Fibroblast of mammary gland (primary cell): Measurements from ENCODE around the gene GCSAM.

Source experiments
- DNase-seq: peaks from one replicate; pipeline ENCODE4 v3.0.0-alpha.2; 2010; ENCODE audit warnings: low read depth
- H3K4me3 ChIP-seq: 2 replicates; pipeline ENCODE4 v1.5.1; 2011; ENCODE audit warnings: low read depth, mild to moderate bottlenecking, low read length, moderate library complexity; ENCODE audit not compliant: control insufficient read depth
- CTCF ChIP-seq: conservative IDR thresholded peaks from 2 replicates; pipeline ENCODE4 v1.5.1; 2011; ENCODE audit warnings: low read depth, low read length, inconsistent platforms; ENCODE audit not compliant: control insufficient read depth, insufficient read depth

Gene GCSAM

GRCh38 chr3:112109322-112109721, 23.7 kb downstream of the GCSAM start:
- no peak for TF ChIP-seq CTCF
- no peak overlapping the region for H3K4me3 ChIP-seq
- DNase-seq: no peak

GRCh38 chr3:112104774-112105173, 28.3 kb downstream of the GCSAM start:
- DNase-seq: no peak
- TF ChIP-seq CTCF: no peak
- H3K4me3 ChIP-seq: no peak overlapping the region

GRCh38 chr3:112101916-112102315, 31.1 kb downstream of the GCSAM start:
- DNase-seq: peak; percentile 87
- H3K4me3 ChIP-seq: no peak overlapping the region
- no peak for TF ChIP-seq CTCF

- H3K4me3 ChIP-seq: no peak overlapping the region
These were observed 35.7 kb downstream of the GCSAM start for GRCh38 chr3:112097378-112097777.

GRCh38 chr3:112096176-112096575, 36.9 kb downstream of the GCSAM start:
- no peak for TF ChIP-seq CTCF
- DNase-seq: no peak
- H3K4me3 ChIP-seq: no peak overlapping the region

More at GRCh38 chr3:112097378-112097777, 35.7 kb downstream of the GCSAM start:
- TF ChIP-seq CTCF: no peak
- DNase-seq: peak; percentile 100

- no peak overlapping the region for H3K4me3 ChIP-seq
- TF ChIP-seq CTCF: no peak
- no peak for DNase-seq
These were observed 37.3 kb downstream of the GCSAM start for GRCh38 chr3:112095731-112096130.

GRCh38 chr3:112093180-112093522, 39.9 kb downstream of the GCSAM start:
- no peak overlapping the region for H3K4me3 ChIP-seq
- DNase-seq: peak; percentile 36
- TF ChIP-seq CTCF: no peak
